ENCODE results near the gene USH1C.

USH1C gene

DNA sequence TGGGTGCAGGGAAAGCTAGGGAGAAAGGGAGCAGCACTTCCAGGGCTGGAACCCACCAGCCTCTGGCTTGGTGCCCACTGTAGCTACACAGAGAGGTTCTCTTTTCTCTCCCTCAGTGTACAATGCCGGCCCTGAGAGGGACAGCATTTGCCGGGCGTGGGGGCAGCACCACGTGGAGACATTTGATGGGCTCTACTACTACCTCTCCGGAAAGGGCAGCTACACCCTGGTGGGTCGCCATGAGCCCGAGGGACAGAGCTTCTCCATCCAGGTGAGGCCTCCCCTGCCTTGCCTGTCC, 9.0 kb upstream of the USH1C start:
- H3K27ac ChIP-seq: no peak overlapping the region
- no peaks in the 10 kb centered on the region for H3K27me3 ChIP-seq (ENCODE audit: insufficient read depth, low read depth)
- no peaks in the 10 kb centered on the region for H3K36me3 ChIP-seq (ENCODE audit: insufficient read depth)
- no peak overlapping the region for H2AFZ ChIP-seq (ENCODE audit: low read depth)
- no peak overlapping the region for H3K4me3 ChIP-seq (IDR thresholded peaks at IDR 0.05; ENCODE audit: insufficient read depth, low read depth, low read length)
- H3K79me2 ChIP-seq (ENCODE audit: insufficient read depth, low read depth): no peaks in the 10 kb centered on the region
- H3K9ac ChIP-seq: no peak overlapping the region
- no peak overlapping the region for H3K4me2 ChIP-seq
- no peaks in the 10 kb centered on the region for H3K4me1 ChIP-seq (ENCODE audit: low read depth, poor library complexity, severe bottlenecking)
- TF ChIP-seq, protein P1, sequence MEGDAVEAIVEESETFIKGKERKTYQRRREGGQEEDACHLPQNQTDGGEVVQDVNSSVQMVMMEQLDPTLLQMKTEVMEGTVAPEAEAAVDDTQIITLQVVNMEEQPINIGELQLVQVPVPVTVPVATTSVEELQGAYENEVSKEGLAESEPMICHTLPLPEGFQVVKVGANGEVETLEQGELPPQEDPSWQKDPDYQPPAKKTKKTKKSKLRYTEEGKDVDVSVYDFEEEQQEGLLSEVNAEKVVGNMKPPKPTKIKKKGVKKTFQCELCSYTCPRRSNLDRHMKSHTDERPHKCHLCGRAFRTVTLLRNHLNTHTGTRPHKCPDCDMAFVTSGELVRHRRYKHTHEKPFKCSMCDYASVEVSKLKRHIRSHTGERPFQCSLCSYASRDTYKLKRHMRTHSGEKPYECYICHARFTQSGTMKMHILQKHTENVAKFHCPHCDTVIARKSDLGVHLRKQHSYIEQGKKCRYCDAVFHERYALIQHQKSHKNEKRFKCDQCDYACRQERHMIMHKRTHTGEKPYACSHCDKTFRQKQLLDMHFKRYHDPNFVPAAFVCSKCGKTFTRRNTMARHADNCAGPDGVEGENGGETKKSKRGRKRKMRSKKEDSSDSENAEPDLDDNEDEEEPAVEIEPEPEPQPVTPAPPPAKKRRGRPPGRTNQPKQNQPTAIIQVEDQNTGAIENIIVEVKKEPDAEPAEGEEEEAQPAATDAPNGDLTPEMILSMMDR (conservative IDR thresholded peaks at IDR 0.05; ENCODE audit: low read depth, low read length): no peak
- H4K20me1 ChIP-seq (ENCODE audit: insufficient read depth): no peaks in the 10 kb centered on the region

DNA sequence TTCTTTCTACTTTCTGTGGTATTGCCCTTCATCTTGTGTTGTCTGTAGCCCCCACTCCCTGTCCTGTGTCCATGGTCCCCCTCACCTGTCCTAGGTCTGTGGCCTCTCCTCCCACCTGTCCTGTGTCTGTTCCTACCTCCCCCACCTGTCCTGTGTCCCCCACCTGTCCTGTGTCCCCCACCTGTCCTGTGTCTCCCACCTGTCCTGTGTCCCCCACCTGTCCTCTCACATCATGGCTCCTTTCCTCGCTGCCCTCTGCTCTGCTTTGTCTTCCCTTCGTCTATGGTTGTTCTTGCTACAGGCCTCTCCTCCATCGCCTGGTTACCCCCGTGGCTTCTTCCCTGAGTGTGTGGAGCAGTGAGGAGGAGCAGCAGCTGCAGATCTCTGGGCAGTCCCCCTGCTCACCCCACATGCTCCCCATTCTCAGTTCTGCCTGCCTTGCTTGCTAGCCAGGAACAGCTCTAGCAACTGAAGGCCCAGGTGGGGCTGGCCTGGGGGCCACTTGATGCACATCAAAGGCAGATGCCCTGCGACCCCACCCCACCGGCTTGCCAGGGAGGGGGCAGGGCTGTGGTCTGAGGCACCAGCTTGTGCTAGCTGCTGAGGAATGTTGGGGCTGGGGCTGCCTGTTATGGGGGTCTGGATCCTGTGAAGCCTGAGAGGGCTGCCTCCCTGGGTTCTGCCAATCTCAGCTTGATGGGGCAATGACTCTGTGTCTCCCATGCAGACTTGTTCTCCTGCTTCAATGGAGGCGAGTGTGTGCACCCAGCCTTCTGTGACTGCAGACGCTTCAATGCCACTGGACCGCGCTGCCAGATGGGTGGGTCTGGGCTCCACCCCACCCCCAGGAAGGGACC, 8.4 kb upstream of the USH1C start:
- Histone ChIP-seq H3K79me2 (ENCODE audit: insufficient read depth, low read depth) (no peaks in the 10 kb centered on the region), H3K4me2 (no peak overlapping the region), H3K4me3 (IDR thresholded peaks at IDR 0.05; ENCODE audit: insufficient read depth, low read depth, low read length) (no peak overlapping the region), H3K4me1 (ENCODE audit: low read depth, poor library complexity, severe bottlenecking) (no peaks in the 10 kb centered on the region), H3K27ac (no peak overlapping the region), H3K27me3 (ENCODE audit: insufficient read depth, low read depth) (no peaks in the 10 kb centered on the region), H4K20me1 (ENCODE audit: insufficient read depth) (no peaks in the 10 kb centered on the region), H3K9ac (no peak overlapping the region), H2AFZ (ENCODE audit: low read depth) (no peak overlapping the region), H3K36me3 (ENCODE audit: insufficient read depth) (no peaks in the 10 kb centered on the region)
- TF ChIP-seq, protein P1 (conservative IDR thresholded peaks at IDR 0.05; ENCODE audit: low read depth, low read length): no peak

DNA sequence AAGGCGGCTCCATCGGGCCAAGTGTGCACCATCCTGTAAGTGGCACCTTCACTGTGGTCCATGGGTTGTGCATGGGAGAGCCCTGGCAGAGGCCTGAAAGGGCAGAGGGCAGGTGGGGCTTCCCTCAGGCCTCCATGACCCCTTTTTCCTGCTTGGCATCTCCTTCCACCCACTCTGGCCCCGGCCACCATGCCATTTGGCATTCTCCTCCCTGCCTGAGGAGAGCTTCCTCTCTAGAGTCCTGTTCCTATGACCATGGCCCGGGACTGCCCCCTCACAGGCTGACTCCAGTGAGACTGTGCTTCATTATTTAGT, 7.8 kb upstream of the USH1C start:
- no peaks in the 10 kb centered on the region for H3K4me1 ChIP-seq (ENCODE audit: low read depth, poor library complexity, severe bottlenecking)
- no peaks in the 10 kb centered on the region for H4K20me1 ChIP-seq (ENCODE audit: insufficient read depth)
- no peaks in the 10 kb centered on the region for H3K79me2 ChIP-seq (ENCODE audit: insufficient read depth, low read depth)
- H3K4me3 ChIP-seq (IDR thresholded peaks at IDR 0.05; ENCODE audit: insufficient read depth, low read depth, low read length): no peak overlapping the region
- no peak overlapping the region for H2AFZ ChIP-seq (ENCODE audit: low read depth)
- TF ChIP-seq, protein P1 (conservative IDR thresholded peaks at IDR 0.05; ENCODE audit: low read depth, low read length): no peak
- no peaks in the 10 kb centered on the region for H3K36me3 ChIP-seq (ENCODE audit: insufficient read depth)
- no peak overlapping the region for H3K4me2 ChIP-seq
- no peaks in the 10 kb centered on the region for H3K27me3 ChIP-seq (ENCODE audit: insufficient read depth, low read depth)
- no peak overlapping the region for H3K27ac ChIP-seq
- no peak overlapping the region for H3K9ac ChIP-seq

DNA sequence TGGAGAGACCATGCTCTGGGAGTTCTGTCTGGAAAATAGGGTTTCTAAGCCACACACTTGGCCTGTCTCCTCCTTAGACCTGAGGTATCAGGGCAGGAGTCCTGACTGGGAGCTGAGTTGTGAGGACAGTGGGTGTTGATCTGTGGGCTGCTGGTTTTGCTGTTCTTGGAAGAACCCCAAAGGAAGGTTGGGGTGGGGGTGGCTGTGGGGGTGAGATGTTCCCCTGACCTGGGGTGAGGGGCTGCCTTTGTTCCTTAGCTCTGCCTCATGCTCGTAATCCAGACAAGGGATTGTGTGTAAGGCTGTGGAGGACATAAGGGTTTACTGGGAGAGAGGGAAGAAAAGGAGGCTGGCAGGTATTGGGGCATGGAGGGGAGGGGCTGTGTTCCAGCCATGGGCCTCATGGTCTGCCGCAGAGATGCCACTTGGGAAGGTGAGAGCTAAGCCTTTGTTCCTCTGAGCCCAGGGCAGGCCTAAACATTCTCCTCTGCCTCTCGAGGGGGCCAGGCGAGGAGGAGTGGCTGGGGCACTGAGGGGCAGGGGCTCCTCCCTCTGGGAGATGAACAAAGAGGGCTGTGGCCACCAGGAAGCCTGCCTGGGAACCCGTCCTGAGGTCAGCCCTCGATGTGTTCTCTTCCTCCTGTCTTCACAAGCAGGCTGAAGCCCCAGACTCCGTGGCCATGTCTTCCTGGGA, 7.3 kb upstream of the USH1C start:
- no peak overlapping the region for H3K4me2 ChIP-seq
- H3K4me1 ChIP-seq (ENCODE audit: low read depth, poor library complexity, severe bottlenecking): no peaks in the 10 kb centered on the region
- H3K27me3 ChIP-seq (ENCODE audit: insufficient read depth, low read depth): no peaks in the 10 kb centered on the region
- no peak overlapping the region for H3K9ac ChIP-seq
- no peaks in the 10 kb centered on the region for H3K36me3 ChIP-seq (ENCODE audit: insufficient read depth)
- no peak overlapping the region for H3K27ac ChIP-seq
- no peaks in the 10 kb centered on the region for H4K20me1 ChIP-seq (ENCODE audit: insufficient read depth)
- H3K79me2 ChIP-seq (ENCODE audit: insufficient read depth, low read depth): no peaks in the 10 kb centered on the region
- no peak overlapping the region for H3K4me3 ChIP-seq (IDR thresholded peaks at IDR 0.05; ENCODE audit: insufficient read depth, low read depth, low read length)
- no peak overlapping the region for H2AFZ ChIP-seq (ENCODE audit: low read depth)
- TF ChIP-seq, protein P1 (conservative IDR thresholded peaks at IDR 0.05; ENCODE audit: low read depth, low read length): no peak

Measured in KMS-11 (cell line).